Right forelimb (tissue), 1 donor: Measurements from ENCODE around the gene CMIP.
"Not testable (repeated sequence)": the region's sequence is repeated elsewhere in the genome, so short reads cannot be mapped to it uniquely, and the experiment has no call there.

Experiments used
- DNase-seq: peaks from one replicate; pipeline ENCODE4 v3.0.0-alpha.2; 2018

Gene CMIP

DNA sequence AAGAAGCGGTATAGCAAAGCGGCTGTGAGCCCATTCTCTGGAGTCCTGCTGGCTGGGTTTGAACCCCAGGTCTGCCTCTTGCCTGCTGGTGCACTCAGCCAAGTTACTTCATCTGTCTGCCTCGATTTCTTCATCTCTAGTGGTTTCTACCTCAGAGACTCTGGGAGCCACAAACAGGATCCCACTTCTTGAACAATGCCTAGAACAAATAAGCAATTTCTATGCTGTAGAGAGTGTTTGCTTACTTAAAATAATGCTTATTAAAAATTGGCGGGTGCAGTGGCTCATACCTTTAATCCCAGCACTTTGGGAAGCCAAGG is 75.5 kb downstream of the CMIP start:
- no peak for DNase-seq

DNA sequence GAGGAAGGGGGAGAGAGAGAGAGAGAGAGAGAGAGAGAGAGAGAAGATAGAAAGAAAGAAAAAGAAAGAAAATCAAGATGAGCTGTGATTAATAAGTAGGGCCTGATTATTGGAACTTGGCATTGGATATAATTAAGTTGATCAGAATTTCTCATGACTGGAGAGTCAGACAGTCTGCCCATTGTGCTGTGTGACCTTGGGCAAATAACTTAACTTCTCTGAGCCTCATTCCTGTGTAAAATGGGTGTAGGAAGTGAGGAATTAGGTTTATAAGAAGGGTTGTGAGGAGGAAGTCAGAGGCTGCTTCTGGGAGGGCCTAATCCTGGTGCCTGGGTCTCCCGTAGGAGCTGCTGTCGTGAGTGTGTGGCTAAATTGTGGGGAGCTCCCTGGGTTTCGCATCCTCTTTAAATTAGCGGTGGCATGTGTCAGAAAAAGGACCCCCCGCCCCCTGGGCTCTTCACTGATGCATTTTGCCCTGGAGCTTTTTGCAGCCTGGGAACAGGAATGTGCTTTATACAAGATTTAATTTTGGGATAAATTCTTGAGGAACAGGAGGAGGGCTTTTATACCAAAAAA is 76.0 kb downstream of the CMIP start:
- DNase-seq = no peak

DNA sequence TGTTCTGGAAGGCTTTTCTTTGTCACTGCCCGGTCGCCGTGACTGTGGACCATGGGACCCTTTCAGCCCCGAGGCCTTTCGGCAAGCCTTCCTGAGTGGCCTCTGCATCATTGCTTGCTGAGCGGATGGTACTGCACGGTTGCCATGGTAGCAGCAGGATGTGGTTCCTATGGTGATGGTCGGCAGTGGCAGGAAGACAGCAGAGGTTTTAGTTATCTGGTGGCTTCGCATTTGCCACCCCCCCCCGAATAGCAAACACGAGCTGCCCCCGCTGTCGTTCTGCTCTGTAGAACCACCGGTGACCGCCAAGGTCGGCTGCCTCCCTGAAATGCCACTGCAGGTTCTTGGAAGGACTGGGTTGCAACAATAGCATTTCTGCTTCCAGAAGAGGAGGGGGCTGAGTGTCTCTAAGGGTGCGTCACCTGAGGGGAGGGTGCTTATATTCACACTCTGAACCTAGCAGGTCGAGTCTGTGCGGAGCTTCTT is 76.6 kb downstream of the CMIP start:
- DNase-seq = no peak

DNA sequence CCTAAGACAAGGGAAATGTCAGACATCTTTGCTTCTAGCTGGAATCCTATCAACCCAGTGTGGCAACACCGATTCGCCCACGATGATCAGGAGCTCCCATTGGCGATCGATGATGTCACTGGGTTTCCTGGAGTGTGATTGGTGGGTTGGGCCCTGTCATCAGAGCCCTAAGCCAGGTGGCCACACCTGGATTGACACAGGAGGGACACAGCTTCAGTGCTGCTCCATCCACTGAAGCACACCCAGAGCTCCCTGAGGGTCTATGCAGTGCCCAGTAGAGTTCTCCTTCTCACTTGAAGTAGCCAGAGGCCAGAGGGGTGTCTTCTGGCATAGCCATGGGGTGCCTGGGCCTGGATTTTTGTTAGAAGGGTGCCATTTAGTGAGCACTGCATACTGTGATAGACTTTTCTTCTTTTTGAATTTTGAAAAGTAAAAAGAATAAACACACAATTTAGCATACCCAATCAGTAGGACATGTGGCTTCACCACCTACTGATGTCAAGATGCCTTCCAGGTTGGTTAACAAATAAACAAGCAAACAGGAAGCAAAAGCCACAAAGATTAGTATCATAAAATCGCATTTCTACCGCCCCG is 77.6 kb downstream of the CMIP start:
- DNase-seq = no peak

DNA sequence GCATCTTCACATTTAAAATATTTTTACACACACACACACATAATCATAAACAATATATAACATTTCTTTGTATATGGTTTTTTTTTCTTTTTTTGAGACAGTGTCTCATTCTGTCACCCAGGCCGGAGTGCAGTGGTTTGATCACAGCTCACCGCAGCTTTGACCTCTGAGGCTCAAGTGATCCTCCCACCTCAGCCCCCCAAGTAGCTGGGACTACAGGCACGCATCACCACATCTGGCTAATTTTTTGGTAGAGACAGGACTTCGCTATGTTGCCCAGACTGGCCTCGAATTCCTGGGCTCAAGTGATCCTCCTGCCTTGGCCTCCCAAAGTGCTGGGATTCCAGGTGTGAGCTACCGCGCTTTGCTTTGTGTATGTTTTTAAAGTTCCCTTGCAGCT is 78.2 kb downstream of the CMIP start:
- DNase-seq = not testable (repeated sequence)

DNA sequence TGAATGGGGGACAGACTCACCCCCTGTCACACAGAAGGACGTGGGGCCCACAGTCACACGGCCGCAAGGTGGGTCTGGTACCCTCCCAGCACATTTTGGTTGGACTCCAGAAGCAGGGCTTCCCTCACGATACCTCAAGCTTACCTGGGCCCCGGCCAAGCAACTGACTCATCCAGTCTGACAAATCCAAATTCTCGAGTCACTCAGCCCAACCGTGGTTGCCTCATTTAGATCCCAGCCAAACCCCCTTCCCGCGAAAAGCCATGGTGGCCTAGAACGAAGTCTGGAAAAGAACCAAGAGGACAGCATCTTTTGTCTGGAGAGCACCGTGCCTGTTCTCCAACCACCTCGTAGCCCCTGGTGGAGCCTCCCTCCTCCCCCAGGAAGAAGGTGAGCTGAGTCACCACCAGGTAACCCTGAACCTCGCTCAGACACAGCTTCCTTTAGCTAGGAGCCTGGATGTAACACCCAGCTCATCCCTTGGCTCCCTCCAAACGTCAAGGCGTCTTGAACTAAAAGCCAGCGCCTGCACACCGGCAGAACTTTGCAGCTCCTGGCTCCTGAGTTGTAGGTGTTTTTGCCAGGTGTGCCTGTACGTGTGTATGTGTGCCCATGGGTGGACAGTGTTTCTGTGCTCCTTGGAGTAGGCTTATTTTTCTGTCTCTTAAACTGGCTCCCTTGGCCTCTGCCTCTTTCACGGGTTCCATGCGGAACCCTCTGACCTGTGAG is 78.9 kb downstream of the CMIP start:
- DNase-seq = no peak

DNA sequence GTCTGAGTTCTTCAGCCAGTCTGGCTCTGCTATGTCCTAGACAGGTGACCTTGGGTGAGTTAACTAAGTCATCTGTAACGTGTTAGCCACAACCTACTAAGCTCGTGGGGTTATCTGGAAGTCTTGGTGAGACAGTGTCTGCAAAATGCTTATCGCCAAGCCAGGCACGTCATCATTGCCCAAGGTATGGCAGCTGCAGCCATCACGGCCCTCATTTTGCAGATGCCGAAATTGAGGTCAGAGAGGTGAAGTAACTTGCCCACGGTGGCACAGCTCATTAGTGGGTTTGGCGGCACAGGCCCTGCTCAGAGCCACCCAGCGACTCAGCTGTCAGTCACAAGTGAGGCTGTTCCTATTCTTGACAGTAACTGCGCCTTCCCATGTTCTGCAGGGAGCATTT is 79.8 kb downstream of the CMIP start:
- no peak for DNase-seq

DNA sequence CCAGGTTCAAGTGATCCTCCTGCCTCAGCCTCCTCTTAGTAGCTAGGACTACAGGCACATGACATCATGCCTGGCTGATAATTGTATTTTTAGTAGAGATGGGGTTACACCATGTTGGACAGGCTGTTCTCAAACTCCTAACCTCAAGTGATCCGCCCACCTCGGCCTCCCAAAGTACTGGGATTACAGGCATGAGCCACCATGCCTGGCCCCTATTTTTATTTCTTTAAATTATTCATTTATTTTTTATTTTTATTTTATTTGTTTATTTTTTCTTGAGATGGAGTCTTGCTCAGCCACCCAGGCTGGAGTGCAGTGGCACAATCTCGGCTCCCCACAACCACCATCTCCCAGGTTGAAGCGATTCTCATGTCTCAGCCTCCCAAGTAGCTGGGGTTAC is 80.3 kb downstream of the CMIP start:
- DNase-seq = not testable (repeated sequence)

DNA sequence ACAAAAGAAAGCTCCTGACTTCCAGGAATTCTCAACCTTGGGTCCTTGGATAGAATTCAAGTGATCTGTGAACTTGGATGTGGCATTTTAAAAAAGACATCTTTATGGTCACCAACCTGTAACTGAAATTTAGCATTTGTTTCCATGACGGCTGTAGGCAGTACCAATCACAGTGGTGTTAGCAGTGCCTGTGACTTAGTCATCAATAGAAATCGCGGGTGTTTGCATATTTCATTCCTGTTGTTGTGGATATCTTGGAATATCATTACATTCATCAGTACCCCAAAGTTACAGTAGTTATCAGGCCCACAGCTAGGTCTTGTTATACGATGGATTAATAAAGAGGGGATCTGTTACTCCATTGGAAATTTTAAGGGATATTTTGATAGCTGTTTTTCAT is 81.6 kb downstream of the CMIP start:
- DNase-seq = no peak

DNA sequence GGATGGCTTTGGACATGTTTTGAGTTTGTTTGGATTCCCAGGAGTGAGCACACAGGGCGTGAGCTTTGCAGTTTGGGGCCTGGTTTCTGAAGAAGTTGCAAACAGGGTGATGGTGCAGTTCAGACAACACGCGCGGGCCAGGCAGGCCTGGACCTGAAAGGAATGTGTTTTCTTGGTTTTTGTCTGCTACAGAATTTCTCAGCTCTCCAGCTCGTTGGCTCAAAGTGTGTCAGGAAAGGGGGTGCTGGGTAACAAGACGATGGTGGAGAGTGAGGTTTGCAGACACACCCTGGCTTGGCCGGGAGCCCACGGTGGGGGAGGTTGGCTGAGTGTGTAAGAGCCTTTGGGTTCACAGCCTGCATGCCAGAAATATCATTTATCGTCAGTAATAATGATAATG is 82.3 kb downstream of the CMIP start:
- no peak for DNase-seq

DNA sequence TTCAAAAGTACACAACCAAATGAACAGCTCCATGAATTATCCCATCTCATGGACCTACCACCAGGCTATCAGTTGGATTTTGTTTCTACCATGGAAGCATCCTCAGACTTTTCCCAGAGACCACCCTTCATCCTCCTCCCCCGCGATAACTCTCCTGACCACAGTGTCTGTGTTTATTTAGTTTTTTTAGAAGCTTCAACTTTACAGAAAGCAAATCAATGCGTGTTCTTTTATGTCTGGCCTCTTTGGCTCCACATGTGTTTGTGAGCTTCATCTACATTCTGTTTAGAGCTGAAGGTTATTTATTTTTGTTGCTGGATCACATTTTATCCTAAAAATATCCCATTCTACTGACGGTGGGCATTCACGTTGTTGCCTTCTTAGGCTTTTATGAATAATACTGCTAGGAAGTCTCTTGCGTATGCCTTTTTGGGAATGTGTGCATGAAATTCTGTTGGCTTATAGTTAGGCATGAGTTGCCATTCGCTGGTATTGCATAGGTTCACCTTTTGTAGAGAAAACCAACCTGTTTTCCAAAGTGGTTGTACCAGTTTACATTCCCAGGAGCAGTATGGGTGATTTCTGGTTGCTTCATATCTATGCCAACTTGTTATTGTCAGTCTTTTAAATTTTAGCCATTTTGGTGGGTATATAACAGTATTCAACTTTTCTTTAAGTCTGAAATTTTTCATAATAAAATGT is 83.0 kb downstream of the CMIP start:
- DNase-seq = no peak

DNA sequence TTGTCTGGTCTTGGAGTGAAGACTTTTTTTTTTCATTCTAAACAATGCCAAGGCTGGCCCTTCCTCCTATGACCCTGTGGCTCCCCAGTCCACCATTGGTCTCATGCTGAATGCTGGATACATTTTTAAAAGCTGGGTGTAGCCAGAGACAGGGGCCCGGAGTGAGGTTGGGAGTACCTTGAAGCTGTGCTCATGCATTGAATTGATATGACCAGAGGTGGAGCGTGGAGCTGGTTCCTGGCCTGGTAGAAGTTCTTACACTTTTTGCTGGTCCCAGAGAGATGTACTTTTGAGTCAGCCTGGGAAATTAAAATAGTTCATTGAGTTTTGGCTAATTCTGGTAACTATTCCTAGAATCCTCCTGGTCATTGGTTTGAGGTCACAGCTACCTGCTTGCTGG is 83.6 kb downstream of the CMIP start:
- DNase-seq = no peak

DNA sequence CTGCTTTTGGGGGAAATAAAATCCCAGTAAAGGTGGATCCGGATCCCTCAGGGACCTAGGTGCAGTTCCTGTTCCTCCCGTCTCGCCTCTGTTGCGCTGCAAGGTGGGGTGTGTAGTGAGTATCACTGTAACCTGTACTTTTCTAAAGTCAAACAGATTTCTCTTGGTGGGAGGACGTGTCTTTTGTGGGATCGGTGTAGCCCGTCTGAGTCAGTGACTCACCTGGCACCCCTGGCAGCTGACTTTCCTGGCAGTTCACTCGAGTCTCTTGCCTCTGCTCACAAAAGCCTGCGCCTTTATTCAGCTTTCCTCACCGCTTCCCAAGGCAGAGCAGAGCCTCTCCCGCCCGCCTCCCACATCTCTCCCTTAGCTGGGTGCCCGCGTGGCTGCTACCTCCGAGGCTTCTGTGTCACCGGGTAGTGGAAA is 85.7 kb downstream of the CMIP start:
- no peak for DNase-seq

DNA sequence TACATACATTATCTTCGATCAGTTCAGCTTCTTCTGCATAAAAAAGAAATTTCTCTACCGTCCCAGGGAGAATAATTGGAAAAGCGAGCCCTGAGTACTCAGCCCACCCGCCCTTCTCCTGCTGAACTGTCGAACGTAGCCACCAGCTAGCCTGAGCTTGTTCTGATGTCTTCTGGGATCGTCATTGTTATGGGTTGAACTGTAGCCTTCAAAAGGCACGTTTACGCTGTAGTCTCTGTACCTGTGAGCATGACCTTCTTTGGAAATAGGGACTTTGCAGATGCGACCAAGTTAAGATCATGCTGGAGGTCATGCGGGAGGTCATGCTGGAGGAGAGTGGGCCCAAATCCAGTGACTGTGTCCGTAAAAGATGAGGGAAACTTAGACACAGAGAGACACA is 86.2 kb downstream of the CMIP start:
- no peak for DNase-seq

DNA sequence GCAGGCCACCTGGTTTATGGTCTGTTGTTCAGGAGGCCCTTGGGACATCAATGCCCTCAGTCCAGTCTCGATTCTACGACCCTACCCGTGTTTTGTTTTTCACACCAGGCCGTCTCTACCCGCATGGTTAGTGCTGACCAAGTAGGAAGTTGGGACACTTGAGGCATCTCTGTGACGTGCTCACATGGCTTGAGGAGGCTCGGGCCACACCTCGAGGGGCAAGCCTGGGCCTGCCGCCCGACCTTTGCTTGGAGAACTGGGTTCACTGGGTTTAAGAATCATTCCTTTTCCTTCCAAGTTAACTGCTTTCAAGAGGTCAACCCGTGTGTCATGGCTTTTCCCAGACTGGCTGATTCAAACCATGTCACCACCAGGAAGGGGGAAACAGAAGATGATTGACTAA is 86.8 kb downstream of the CMIP start:
- DNase-seq = no peak

DNA sequence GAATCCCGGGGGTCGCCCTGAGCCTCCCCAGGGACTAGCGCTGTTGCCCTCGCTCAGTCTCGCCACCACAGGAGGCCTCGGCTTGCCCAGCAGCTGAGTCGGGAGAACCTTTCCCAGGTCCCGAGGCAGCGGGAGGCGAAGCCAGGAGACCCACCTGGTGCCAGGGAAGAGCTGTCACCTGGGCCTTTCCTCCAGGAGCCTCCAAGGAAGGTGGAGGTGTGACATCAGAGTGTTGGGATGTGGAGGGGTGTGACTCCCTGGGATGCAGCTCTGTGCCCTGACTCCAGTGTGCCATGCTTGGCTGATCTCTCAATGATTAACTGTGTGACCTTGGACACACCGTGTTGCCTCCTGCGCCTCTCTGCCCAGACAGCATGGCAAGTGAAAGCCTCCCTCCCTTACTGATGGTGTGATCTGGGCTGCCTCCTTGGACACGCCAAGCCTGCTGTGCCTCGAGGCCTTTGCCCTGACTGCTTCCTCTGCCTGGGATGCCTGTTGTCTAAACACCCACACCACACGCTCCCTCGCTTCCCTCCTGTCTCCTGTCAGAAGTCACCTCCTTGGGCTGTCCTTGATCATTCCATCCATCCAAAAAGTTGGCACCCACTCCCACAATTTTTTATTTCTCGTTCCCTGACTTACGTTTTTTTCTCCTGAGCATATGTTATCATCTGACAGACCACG is 88.0 kb downstream of the CMIP start:
- no peak for DNase-seq

DNA sequence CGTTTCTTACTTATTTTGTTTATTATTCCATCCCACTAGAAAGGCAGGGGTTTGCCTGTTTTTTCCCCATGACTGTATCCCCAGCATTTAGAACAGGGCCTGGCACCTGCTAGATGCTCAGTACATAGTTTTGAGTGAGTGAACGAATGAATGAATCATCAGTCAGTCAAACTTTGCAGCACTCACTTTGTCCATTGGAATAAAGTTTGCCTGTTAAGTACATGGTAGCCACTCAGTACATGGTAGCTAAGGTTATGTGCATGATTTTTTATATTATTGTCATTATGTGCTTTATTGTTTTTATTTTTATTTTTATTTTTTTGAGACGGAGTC is 88.5 kb downstream of the CMIP start:
- no peak for DNase-seq

DNA sequence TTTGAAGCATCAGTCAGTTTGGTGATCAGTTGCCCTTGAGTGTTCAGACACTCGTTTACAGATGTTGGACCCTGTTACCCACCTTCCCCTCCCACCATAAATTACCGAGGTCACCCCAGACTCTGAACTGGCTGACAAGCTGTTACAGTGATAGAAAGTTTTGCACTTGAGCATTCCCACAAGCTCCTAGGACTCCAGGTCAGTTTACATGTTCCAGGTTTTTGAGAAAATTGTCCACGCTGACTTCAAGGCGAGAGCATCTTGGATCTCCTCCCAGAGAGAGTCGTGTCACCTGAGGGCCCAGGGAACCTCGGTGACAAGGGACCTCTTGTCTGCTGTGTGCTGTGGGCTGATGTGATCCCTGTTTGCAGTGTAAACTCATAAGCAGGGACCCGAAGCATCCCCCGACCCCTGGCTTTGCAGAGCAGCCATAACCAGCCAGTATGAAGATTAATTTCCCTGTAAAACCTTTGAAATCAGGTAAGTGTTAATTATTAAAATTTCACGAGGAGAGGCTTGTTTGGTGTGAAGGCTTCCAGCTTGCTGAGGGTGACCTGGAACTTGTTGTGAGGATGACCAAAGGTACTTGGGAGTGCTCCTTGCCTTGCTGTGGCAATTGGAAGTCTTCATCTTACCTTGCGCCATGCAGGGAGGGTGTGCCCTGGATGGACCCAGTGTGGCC is 91.2 kb downstream of the CMIP start:
- DNase-seq = no peak

DNA sequence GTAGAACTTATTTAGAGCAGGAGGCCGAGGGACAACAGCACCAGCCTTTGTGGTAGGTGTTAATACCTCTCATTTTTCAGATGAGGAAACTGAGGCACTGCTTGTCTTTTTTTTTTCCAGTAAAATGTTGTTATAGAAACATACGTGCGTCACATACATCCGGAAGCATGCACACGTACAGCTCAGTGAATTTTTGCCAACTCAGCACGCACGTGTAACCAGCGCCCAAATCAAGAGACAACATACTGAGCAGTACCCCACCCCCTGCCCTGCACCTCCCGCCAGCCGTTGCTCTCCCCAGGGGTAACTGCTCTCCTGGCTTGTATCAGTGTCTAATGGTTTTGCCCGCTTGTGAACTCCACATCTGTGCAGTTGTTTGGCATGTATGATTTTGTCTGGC is 92.0 kb downstream of the CMIP start:
- DNase-seq = no peak

DNA sequence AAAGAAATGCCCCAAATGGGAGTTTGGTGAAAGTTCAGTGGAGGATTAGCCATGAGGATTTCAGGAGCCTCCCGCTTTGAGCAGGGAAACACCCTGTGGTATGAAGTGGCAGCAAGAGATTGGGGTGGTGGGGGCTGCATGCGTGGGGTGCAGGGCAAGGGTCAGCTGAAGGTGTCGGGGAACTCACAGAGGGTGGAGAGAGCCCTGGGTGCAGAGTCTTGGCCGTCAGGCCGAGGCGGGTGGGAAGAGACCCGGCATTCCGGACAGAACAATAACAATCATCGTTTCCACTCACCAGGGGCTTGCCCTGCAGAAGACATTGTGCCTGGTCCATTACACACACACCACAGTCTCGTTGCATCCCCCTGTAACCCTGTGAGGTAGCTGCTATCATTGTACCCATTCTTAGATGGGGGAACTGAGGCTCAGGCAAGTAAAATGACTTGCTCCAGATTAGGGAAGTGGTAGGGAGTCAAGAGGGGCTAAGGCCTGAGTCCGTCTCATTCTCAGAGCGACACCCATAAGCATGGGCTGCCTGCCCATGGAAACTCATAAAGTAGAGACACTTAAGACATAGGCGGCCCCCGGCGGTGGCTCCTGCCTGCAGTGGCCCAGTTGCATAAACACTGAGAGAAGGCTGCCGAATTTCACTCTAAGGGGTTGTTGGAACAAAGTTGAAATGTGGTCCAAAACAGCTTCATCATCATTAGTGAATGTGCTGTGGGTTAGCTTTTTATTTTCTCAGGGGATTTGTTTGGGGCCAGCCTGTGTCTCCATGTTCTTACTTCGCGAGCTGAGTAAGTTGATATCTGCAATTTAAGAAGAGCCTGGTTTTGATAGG is 93.3 kb downstream of the CMIP start:
- DNase-seq = no peak

DNA sequence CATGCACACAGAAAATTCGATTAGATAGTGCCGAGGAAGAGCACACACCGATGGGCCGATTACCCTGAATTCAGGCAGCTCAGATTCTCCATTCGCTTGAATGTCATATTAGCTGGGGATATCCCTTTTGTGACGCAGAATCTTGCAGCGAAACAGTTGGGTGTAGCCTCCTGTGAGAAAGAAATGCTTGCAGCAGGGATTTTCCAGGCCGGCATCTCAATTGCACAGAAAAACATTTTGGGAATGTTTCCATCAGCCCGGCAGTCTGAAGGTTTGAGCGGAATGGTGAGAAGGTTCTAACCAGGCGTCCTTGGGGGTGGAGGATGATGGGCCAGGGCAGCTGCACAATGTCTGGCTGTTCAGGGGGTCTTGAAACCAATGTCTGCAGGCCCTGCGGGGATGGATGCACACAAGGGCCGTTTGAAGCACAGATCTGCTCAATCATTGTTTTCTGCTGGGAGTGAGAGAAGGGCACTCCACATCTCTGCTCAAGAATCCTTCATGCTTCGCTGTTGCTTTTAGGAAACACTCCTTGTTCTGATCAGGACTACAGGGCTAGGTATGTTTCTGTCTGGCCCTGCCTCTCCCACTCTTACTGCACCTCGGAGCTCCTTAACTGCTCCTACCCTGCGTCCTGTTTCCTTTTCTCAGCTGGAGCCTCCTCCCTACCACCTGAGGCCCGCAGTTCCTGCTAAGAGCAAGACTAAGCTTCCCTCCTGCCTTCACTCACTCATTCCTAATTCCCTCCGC is 94.6 kb downstream of the CMIP start:
- no peak for DNase-seq
